ENCODE measurements around the gene VPS13D.

VPS13D gene

DNA sequence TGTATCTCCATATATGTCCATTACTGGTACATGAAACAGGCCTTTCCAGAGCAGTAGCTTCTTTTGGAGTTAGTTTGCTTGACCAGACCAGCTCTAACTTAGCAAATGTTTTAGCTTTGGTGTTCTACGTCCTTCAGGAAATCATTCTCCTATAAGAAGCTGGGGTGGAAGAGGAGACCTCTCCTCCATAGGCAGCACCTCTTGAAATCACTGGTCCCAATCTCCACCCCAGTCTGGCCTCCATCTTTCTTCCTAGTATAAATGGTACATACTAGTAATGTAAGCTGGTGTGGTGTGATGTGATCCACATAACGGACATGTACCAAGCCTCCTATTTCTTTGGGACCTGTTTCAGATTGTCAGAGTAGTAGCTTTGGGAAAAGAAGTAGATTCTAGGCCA lies 216.8 kb downstream of the VPS13D start:
- no peak overlapping the region for H3K4me3 ChIP-seq (ENCODE audit: low read depth in 1 of 2, low read length in 2 of 2)
- no peaks in the 10 kb centered on the region for H4K20me1 ChIP-seq (ENCODE audit: insufficient read depth, low read length)
- H3K4me1 ChIP-seq (ENCODE audit: insufficient read depth, low read length) = peaks cover 38% of the 10 kb centered on the region
- TF ChIP-seq EZH2 (IDR thresholded peaks at IDR 0.05; ENCODE audit: borderline replicate concordance, low read depth, low read length, severe bottlenecking) = no peak
- TF ChIP-seq, protein P1, sequence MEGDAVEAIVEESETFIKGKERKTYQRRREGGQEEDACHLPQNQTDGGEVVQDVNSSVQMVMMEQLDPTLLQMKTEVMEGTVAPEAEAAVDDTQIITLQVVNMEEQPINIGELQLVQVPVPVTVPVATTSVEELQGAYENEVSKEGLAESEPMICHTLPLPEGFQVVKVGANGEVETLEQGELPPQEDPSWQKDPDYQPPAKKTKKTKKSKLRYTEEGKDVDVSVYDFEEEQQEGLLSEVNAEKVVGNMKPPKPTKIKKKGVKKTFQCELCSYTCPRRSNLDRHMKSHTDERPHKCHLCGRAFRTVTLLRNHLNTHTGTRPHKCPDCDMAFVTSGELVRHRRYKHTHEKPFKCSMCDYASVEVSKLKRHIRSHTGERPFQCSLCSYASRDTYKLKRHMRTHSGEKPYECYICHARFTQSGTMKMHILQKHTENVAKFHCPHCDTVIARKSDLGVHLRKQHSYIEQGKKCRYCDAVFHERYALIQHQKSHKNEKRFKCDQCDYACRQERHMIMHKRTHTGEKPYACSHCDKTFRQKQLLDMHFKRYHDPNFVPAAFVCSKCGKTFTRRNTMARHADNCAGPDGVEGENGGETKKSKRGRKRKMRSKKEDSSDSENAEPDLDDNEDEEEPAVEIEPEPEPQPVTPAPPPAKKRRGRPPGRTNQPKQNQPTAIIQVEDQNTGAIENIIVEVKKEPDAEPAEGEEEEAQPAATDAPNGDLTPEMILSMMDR (IDR thresholded peaks at IDR 0.05; ENCODE audit: borderline replicate concordance, extremely low read depth, low read length, poor library complexity, severe bottlenecking) = no peak
- H3K9ac ChIP-seq (ENCODE audit: low read depth, low read length) = no peak overlapping the region
- no peak for ATAC-seq (ENCODE audit: insufficient read depth, low read depth)
- no peak overlapping the region for H2AFZ ChIP-seq (ENCODE audit: low read depth, low read length)
- H3K27me3 ChIP-seq (ENCODE audit: insufficient read depth, low read length, poor library complexity) = no peaks in the 10 kb centered on the region
- no peak overlapping the region for H3K4me2 ChIP-seq (ENCODE audit: insufficient read depth, low read length)
- peaks cover 3% of the 10 kb centered on the region for H3K36me3 ChIP-seq (ENCODE audit: insufficient read depth, low read length)
- no peak for DNase-seq
- H3K79me2 ChIP-seq (ENCODE audit: insufficient read depth, low read length) = no peaks in the 10 kb centered on the region
- no peaks in the 10 kb centered on the region for H3K9me3 ChIP-seq (ENCODE audit: insufficient read depth, low read length, severe bottlenecking)
- no peak overlapping the region; the same call in 1 of the 2 replicates for H3K27ac ChIP-seq (ENCODE audit: low read length)

DNA sequence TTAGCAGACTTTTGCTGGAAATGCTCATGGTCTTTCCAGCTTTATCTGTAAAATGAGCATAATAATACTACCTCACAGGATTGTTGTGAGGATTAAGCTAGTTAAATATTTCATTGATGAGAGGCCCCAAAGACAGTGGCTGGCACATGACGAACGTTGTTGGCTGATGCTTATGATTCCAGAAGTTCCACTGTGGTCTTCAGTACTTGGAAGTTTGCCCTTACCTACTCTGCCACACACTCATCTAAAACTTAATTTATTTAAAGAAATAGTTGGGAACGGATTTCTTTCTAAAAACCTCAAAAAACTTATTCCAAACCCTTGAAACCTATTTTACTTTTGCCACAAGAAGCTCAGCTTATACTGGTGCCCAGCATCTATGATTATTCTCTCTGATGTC lies 217.5 kb downstream of the VPS13D start:
- no peak for DNase-seq
- Histone ChIP-seq H3K36me3 (ENCODE audit: insufficient read depth, low read length) (peaks cover 3% of the 10 kb centered on the region), H3K27ac (ENCODE audit: low read length) (peak overlapping the region; percentile 88), H3K4me1 (ENCODE audit: insufficient read depth, low read length) (peaks cover 38% of the 10 kb centered on the region), H2AFZ (ENCODE audit: low read depth, low read length) (no peak overlapping the region), H3K9me3 (ENCODE audit: insufficient read depth, low read length, severe bottlenecking) (no peaks in the 10 kb centered on the region), H4K20me1 (ENCODE audit: insufficient read depth, low read length) (no peaks in the 10 kb centered on the region), H3K4me2 (ENCODE audit: insufficient read depth, low read length) (no peak overlapping the region), H3K79me2 (ENCODE audit: insufficient read depth, low read length) (no peaks in the 10 kb centered on the region), H3K9ac (ENCODE audit: low read depth, low read length) (no peak overlapping the region), H3K4me3 (ENCODE audit: low read depth in 1 of 2, low read length in 2 of 2) (no peak overlapping the region), H3K27me3 (ENCODE audit: insufficient read depth, low read length, poor library complexity) (no peaks in the 10 kb centered on the region)
- ATAC-seq (ENCODE audit: insufficient read depth, low read depth) = no peak
- TF ChIP-seq, protein P1 (IDR thresholded peaks at IDR 0.05; ENCODE audit: borderline replicate concordance, extremely low read depth, low read length, poor library complexity, severe bottlenecking) = no peak
- no peak for TF ChIP-seq EZH2 (IDR thresholded peaks at IDR 0.05; ENCODE audit: borderline replicate concordance, low read depth, low read length, severe bottlenecking)

DNA sequence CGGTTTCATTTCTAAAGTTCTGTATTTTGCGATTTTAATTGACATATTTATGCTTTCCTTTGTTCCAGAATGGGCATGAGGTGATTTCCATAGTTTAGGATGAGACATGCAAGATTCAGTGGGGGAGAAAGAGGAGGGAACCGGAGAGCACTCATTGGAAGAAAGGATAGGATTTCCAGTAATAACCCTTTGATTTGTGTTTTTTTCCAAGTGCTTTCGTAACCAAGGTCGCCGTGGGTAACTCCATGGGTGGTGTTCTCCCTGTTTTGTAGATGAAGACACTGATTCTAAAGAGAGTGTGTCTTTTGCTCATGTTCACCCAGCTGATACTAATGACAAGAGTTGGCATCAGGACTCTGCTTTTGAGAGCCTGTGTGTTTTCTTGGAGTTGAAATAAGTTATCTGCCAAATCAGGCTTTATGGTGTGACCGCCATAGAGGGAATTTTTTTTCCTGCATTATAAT lies 218.1 kb downstream of the VPS13D start:
- peaks cover 38% of the 10 kb centered on the region for H3K4me1 ChIP-seq (ENCODE audit: insufficient read depth, low read length)
- H2AFZ ChIP-seq (ENCODE audit: low read depth, low read length) = no peak overlapping the region

More for the DNA sequence above, 218.1 kb downstream of the VPS13D start:
- Histone ChIP-seq H3K36me3 (ENCODE audit: insufficient read depth, low read length) (peaks cover 3% of the 10 kb centered on the region), H3K27ac (ENCODE audit: low read length) (peak overlapping the region; percentile 88), H3K4me2 (ENCODE audit: insufficient read depth, low read length) (no peak overlapping the region), H4K20me1 (ENCODE audit: insufficient read depth, low read length) (no peaks in the 10 kb centered on the region), H3K9ac (ENCODE audit: low read depth, low read length) (0 out of 2 replicates have a peak overlapping the region, but pooled peaks have one; percentile 47), H3K4me3 (ENCODE audit: low read depth in 1 of 2, low read length in 2 of 2) (no peak overlapping the region), H3K27me3 (ENCODE audit: insufficient read depth, low read length, poor library complexity) (no peaks in the 10 kb centered on the region), H3K9me3 (ENCODE audit: insufficient read depth, low read length, severe bottlenecking) (no peaks in the 10 kb centered on the region), H3K79me2 (ENCODE audit: insufficient read depth, low read length) (no peaks in the 10 kb centered on the region)
- TF ChIP-seq, protein P1 (IDR thresholded peaks at IDR 0.05; ENCODE audit: borderline replicate concordance, extremely low read depth, low read length, poor library complexity, severe bottlenecking) = no peak
- TF ChIP-seq EZH2 (IDR thresholded peaks at IDR 0.05; ENCODE audit: borderline replicate concordance, low read depth, low read length, severe bottlenecking) = no peak
- DNase-seq (no peak), ATAC-seq (ENCODE audit: insufficient read depth, low read depth) (no peak)
